ENCODE results near the gene DUSP5.

DNA sequence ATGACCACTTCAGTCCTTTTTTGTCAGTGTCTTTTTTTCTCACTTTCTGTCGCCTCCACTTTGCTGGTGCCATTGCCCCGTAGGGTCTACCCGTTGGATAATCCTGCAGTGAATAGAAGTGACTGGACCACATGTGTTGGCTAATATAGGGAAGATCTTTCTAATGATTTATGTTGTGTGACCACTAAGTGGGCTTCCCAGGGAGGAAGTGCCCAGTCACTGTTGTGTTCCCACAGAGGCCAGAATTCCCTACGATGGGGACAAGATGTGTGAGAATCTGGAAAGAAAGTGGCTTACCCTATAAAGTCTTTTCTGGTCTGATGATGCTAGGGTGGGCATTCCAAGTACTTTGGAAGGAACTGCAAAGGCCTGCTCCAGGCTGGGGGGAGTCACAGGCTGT lies 41.4 kb downstream of the DUSP5 start:
- TF ChIP-seq SMC3 (IDR thresholded peaks at IDR 0.05; ENCODE audit: low read depth, low read length), result no peak
- TF ChIP-seq, protein P1, sequence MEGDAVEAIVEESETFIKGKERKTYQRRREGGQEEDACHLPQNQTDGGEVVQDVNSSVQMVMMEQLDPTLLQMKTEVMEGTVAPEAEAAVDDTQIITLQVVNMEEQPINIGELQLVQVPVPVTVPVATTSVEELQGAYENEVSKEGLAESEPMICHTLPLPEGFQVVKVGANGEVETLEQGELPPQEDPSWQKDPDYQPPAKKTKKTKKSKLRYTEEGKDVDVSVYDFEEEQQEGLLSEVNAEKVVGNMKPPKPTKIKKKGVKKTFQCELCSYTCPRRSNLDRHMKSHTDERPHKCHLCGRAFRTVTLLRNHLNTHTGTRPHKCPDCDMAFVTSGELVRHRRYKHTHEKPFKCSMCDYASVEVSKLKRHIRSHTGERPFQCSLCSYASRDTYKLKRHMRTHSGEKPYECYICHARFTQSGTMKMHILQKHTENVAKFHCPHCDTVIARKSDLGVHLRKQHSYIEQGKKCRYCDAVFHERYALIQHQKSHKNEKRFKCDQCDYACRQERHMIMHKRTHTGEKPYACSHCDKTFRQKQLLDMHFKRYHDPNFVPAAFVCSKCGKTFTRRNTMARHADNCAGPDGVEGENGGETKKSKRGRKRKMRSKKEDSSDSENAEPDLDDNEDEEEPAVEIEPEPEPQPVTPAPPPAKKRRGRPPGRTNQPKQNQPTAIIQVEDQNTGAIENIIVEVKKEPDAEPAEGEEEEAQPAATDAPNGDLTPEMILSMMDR (conservative IDR thresholded peaks at IDR 0.05; ENCODE audit: low read depth, low read length), result no peak
- TF ChIP-seq RAD21 (IDR thresholded peaks at IDR 0.05; ENCODE audit: low read length), result no peak
- no peak for TF ChIP-seq CEBPB (IDR thresholded peaks at IDR 0.05; ENCODE audit: low read depth, low read length)
- TF ChIP-seq RFX5 (IDR thresholded peaks at IDR 0.05; ENCODE audit: low read depth, low read length), result no peak
- TF ChIP-seq POLR2A (IDR thresholded peaks at IDR 0.05; ENCODE audit: low read depth, low read length), result no peak
